PFSK-1 (cell line): ENCODE data around the gene NUDT1.

Experiments
- FOXP2 ChIP-seq: optimal IDR thresholded peaks from 2 replicates; pipeline ENCODE3; 2011; ENCODE audit warnings: borderline replicate concordance, control low read depth, inconsistent platforms; ENCODE audit not compliant: insufficient read depth; ENCODE audit errors: extremely low read length, extremely low read depth
- POLR2AphosphoS5 ChIP-seq: IDR thresholded peaks from 2 replicates; pipeline ENCODE4 v1.6.1; 2012; ENCODE audit warnings: low read depth, mild to moderate bottlenecking, control low read depth, low read length, moderate library complexity
- SIN3A ChIP-seq: IDR thresholded peaks from 2 replicates; pipeline ENCODE4 v1.6.1; 2012; ENCODE audit warnings: mild to moderate bottlenecking, low read length, moderate library complexity, borderline replicate concordance; ENCODE audit not compliant: insufficient read depth
- TAF1 ChIP-seq: IDR thresholded peaks from 2 replicates; pipeline ENCODE4 v1.6.1; 2012; ENCODE audit warnings: low read length, control low read depth, borderline replicate concordance; ENCODE audit not compliant: insufficient read depth
- TF ChIP-seq, protein P1 (sequence below), 2 experiments: IDR thresholded peaks; 2 replicates each; pipeline versions ENCODE4 v1.6.1 to v1.8.0; 2011 to 2012; ENCODE audit warnings: low read depth in 2 of 2, low read length in 2 of 2, control low read depth in 1 of 2, inconsistent platforms in 1 of 2, mild to moderate bottlenecking in 1 of 2, moderate library complexity in 1 of 2; ENCODE audit not compliant: insufficient read depth in 1 of 2

NUDT1 gene

GRCh38 chr7:2222516-2222915 lies 19.5 kb upstream of the NUDT1 start:
- TF ChIP-seq, protein P1, sequence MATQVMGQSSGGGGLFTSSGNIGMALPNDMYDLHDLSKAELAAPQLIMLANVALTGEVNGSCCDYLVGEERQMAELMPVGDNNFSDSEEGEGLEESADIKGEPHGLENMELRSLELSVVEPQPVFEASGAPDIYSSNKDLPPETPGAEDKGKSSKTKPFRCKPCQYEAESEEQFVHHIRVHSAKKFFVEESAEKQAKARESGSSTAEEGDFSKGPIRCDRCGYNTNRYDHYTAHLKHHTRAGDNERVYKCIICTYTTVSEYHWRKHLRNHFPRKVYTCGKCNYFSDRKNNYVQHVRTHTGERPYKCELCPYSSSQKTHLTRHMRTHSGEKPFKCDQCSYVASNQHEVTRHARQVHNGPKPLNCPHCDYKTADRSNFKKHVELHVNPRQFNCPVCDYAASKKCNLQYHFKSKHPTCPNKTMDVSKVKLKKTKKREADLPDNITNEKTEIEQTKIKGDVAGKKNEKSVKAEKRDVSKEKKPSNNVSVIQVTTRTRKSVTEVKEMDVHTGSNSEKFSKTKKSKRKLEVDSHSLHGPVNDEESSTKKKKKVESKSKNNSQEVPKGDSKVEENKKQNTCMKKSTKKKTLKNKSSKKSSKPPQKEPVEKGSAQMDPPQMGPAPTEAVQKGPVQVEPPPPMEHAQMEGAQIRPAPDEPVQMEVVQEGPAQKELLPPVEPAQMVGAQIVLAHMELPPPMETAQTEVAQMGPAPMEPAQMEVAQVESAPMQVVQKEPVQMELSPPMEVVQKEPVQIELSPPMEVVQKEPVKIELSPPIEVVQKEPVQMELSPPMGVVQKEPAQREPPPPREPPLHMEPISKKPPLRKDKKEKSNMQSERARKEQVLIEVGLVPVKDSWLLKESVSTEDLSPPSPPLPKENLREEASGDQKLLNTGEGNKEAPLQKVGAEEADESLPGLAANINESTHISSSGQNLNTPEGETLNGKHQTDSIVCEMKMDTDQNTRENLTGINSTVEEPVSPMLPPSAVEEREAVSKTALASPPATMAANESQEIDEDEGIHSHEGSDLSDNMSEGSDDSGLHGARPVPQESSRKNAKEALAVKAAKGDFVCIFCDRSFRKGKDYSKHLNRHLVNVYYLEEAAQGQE (IDR thresholded peaks at IDR 0.05; ENCODE audit: insufficient read depth in 1 of 2, low read depth in 2 of 2, low read length in 2 of 2) = no peak
- TF ChIP-seq POLR2AphosphoS5 (no peak), SIN3A (no peak), FOXP2 (no peak), TAF1 (no peak)

- no peak for TF ChIP-seq TAF1
- TF ChIP-seq POLR2AphosphoS5 = no peak
- TF ChIP-seq, protein P1 (IDR thresholded peaks at IDR 0.05; ENCODE audit: insufficient read depth in 1 of 2, low read depth in 2 of 2, low read length in 2 of 2) = no peak
- no peak for TF ChIP-seq FOXP2
- no peak for TF ChIP-seq SIN3A
Observed at GRCh38 chr7:2223321-2223720, 18.7 kb upstream of the NUDT1 start.

- no peak for TF ChIP-seq TAF1
- TF ChIP-seq, protein P1 (IDR thresholded peaks at IDR 0.05; ENCODE audit: insufficient read depth in 1 of 2, low read depth in 2 of 2, low read length in 2 of 2) = no peak
- TF ChIP-seq POLR2AphosphoS5 = no peak
- no peak for TF ChIP-seq SIN3A
- no peak for TF ChIP-seq FOXP2
Observed at GRCh38 chr7:2224491-2224928, 17.5 kb upstream of the NUDT1 start.

GRCh38 chr7:2224934-2225333 lies 17.1 kb upstream of the NUDT1 start:
- no peak for TF ChIP-seq TAF1
- TF ChIP-seq FOXP2 = no peak
- TF ChIP-seq POLR2AphosphoS5 = no peak
- TF ChIP-seq, protein P1 (IDR thresholded peaks at IDR 0.05; ENCODE audit: insufficient read depth in 1 of 2, low read depth in 2 of 2, low read length in 2 of 2) = no peak
- no peak for TF ChIP-seq SIN3A

- TF ChIP-seq SIN3A = no peak
- TF ChIP-seq FOXP2 = no peak
- TF ChIP-seq, protein P1 (IDR thresholded peaks at IDR 0.05; ENCODE audit: insufficient read depth in 1 of 2, low read depth in 2 of 2, low read length in 2 of 2) = no peak
- TF ChIP-seq TAF1 = no peak
- TF ChIP-seq POLR2AphosphoS5 = no peak
Observed at GRCh38 chr7:2225336-2225735, 16.7 kb upstream of the NUDT1 start.
